HG02885 (cell line): ENCODE data around the gene OLFM3.

Source experiments
- ATAC-seq: cut with Tn5 transposase; IDR thresholded peaks from one replicate; pipeline ENCODE4 v1.9.1; 2021; ENCODE audit warnings: mild to moderate bottlenecking; ENCODE audit not compliant: unreplicated experiment, poor library complexity

OLFM3 gene

GRCh38 chr1:101996825-101997465 lies at the start of gene OLFM3:
TSS of gene OLFM3 (minus strand) at chr1:101996926.
- ATAC-seq: peak; percentile 65

GRCh38 chr1:102045752-102046151 lies 49.0 kb upstream of the OLFM3 start:
- ATAC-seq: no peak

- ATAC-seq: no peak
These were observed 35.8 kb upstream of the OLFM3 start for GRCh38 chr1:102032534-102032933.

GRCh38 chr1:102019530-102019929 lies 22.8 kb upstream of the OLFM3 start:
- ATAC-seq: no peak

- ATAC-seq: no peak
These were observed 19.0 kb upstream of the OLFM3 start for GRCh38 chr1:102015728-102016127.

- no peak for ATAC-seq
These were observed 5.3 kb upstream of the OLFM3 start for GRCh38 chr1:102002057-102002456.

GRCh38 chr1:101995984-101996745 lies 561 bp downstream of the OLFM3 start:
- ATAC-seq: no peak

GRCh38 chr1:101993710-101994109 lies 3.0 kb downstream of the OLFM3 start:
- ATAC-seq: no peak

- ATAC-seq: no peak
These were observed 3.7 kb downstream of the OLFM3 start for GRCh38 chr1:101992821-101993575.

- ATAC-seq: no peak
These were observed 15.8 kb downstream of the OLFM3 start for GRCh38 chr1:101980974-101981373.

- no peak for ATAC-seq
These were observed 19.5 kb downstream of the OLFM3 start for GRCh38 chr1:101977266-101977665.

- ATAC-seq: no peak
These were observed 20.6 kb downstream of the OLFM3 start for GRCh38 chr1:101976161-101976560.

GRCh38 chr1:101975371-101975770 lies 21.4 kb downstream of the OLFM3 start:
- no peak for ATAC-seq

GRCh38 chr1:101974599-101975274 lies 22.0 kb downstream of the OLFM3 start:
- ATAC-seq: no peak

- no peak for ATAC-seq
These were observed 25.4 kb downstream of the OLFM3 start for GRCh38 chr1:101971304-101971703.

- no peak for ATAC-seq
These were observed 28.9 kb downstream of the OLFM3 start for GRCh38 chr1:101967871-101968270.

GRCh38 chr1:101965341-101965740 lies 31.4 kb downstream of the OLFM3 start:
- no peak for ATAC-seq

GRCh38 chr1:101964708-101965107 lies 32.0 kb downstream of the OLFM3 start:
- no peak for ATAC-seq

GRCh38 chr1:101960142-101960541 lies 36.6 kb downstream of the OLFM3 start:
- ATAC-seq: no peak

GRCh38 chr1:101959456-101959855 lies 37.3 kb downstream of the OLFM3 start:
- ATAC-seq: no peak

GRCh38 chr1:101957771-101958170 lies 39.0 kb downstream of the OLFM3 start:
- no peak for ATAC-seq
